Amniotic stem cell (primary cell): ENCODE results near the gene CRAMP1.

Experiments used
- DNase-seq: peaks from one replicate; lab custom pipeline; 2025; lab: John Stamatoyannopoulos, UW

Gene CRAMP1

DNA sequence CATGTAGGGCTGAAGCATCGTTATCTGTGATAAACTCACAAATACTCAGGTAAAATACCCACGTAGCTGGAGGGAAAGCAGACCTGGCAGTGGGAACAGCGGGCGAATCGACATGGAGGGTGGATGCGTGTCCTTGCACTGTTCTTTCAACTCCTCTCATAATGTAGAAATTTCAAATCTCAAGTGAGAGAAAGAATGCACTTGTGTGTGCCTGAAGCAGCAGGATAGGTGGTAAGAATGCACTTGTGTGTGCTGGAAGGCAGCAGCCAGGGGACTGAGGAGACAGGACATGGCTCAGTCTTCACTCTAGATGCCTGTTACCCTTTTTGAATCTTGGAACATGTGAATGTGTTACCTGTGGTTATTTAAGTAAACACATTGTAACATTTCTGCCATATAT is 10.7 kb upstream of the CRAMP1 start:
- DNase-seq = no peak

DNA sequence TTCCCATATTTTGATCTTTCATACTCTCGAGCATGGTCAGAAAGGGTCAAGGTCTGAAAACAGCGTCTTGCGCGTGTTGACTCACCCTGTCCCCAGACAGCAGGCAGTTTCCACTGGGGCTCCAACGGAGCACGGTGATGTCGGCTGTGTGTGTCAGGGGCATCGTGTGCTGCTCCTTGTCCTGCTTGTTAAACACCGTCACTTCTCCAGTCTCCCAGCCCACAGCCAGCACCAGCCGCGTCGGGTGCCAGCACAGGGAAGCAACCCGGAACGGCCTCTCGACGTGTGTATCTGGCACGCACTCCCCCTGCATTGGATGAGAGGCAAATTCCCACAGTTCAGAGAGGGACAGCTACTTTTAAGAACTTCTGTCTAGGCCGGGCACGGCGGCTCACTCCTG is 9.9 kb upstream of the CRAMP1 start:
- no peak for DNase-seq

DNA sequence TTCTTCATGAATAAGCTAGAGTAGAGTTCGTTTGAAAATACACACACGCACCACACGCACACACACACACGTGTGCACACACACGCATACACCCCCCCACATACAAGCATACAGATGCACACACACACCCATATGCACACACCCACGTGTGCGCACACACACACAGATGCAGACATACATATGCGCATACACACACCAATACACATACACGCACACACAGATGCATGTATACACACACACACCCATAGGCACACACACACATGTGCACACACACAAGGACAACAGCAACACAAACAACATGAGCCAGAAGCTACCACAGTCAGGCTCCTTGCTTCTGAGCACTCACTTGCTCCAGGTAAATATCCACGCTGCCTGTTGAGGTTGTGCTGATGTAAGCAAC is 5.4 kb upstream of the CRAMP1 start:
- no peak for DNase-seq

DNA sequence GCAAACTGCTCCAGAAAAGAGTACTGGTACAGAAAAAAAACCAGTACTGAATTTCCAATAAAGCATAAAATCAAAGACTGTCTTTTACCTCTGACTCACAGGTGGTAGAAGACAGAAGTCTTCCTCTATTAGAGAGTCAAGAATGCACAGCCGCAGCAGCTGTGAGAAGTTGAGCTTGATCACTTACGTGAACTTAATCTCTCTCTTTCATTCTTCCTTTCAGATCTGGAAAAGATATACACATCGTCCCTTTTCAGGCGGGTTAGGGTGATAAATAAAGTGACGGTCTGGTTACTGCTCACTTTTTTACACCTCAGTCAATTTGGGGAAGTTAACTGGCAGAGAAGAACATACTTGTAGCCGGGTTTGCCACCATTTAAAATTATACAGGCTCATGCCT is 4.2 kb upstream of the CRAMP1 start:
- no peak for DNase-seq

DNA sequence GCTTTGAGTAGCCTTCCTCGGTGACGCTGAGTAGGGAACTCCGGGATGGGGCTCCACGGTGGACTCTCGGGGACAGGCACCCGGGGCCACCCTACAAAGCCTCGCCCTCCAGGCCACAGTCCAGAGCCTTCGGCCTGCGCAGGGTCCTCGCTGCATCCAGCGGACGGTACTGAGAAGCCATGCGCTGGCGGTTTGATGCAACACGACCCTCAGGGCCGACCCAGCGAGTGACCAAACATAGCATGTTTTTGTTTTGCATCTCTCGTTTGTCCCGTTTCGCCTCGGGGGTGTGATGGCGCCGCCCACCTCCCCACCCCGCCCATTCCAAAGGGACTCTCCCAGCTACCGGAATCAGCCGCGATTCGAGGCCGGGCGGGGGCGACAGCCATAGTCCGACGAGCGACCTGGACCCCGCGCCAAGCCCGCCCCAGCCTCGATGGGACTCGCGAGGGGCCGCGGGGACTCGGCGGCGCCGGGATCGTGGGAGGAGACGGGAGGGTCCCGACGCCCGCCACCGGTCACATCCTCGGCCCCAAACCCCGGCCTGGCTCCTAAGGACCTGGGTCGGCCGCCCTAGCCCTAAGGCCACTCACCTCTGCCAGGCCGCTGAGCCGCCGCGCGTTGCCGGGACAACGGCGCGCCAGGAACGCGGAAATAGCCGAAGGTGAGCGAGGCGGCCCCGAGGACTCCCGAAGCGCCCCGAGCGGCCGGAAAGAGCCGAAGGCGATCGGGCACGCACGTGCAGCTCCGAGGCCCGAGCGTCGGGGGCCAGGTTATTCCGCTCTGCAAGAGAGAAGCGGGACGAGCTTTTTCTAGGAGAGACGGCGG is 1.9 kb upstream of the CRAMP1 start:
- peak; percentile 68 for DNase-seq

DNA sequence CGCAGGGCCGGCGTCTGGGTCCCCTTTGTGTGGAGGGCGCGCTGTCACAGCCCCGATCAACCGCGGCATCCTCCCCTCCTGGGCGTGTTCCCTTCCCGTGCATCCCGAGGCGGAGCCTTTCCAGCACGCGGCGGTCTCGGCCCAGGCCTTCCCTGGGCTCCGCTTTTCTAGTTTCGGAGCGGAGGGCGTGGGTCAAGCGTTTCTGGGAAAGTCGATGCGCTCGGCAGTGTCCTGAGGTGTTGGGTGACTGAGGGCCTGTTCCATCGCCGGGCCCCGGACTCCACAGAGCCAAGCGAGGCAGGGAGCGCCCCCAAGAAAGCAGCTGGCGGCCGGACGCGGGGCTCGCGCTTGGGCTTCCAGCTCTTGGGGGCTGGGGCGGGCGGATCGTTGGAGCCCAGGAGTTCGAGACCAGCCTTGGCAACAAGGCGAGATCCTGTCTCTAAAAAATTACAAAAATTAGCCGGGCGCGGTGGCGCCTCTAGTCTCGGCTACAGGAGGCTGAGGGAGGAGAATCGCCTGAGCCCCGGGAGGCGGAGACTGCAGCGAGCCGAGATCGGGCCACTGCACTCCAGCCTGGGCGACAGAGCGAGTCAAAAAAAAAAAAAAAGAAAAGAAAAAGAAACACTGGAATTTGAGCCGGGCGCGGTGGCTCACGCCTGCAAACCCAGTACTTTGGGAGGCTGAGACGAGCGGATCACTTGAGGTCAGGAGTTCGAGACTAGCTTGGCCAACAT is 1.1 kb upstream of the CRAMP1 start:
- DNase-seq = no peak

DNA sequence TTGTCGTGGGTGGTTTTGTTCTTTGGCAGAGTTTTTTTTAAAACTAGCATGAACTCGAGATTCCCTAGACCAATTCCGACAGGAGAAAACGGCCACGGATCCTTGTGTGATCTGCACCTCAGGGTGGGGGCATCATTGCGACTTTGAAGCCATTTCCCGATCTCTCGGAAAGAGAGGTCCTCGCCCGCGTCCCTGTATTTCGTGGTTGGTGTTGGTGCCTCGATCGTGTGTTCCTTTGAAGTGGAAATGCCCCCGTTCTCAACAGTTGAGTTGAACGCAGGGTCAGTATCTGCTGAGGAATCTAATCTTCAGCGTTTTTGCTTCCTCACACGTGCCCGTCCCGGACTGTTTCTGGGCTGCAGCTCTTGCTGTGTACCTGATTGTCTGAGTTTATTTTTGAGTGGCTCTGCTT is 1.1 kb downstream of the CRAMP1 start:
- no peak for DNase-seq

DNA sequence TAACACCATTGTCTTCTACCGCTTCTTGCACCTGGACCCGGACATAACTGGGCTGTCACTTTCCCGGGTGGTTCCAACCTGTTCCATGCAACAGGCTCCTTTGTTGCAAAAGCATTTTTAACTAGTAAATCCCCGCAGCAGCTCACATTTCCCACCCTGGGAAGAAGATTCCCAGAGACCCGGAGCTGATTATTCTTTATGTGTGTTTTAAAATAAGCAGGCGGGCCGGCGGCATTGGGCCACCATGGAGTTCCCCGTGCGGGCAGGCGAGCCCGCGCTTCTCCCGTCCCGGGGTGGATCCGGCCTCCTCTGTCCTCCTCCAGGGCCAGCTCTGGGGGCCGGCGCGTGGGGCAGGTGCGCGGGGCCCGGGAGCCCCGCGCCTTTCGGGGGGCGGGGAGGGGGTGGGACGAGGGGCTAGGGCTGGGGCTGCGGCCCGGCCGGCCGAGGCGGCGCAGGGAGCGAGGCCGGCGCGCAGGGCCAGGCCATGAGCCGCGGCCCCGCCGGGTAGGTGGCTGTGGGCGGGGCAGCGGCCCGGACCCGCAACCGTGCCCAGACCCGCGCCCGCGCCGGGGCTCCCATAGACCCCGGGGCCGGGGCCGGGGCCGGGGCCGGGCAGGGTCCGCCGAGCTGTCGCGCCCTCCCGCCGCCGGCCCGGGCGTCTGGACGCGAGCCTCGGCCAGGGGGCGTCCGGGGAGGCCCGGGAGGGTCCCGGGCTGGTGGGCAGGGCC is 1.7 kb downstream of the CRAMP1 start:
- no peak for DNase-seq

DNA sequence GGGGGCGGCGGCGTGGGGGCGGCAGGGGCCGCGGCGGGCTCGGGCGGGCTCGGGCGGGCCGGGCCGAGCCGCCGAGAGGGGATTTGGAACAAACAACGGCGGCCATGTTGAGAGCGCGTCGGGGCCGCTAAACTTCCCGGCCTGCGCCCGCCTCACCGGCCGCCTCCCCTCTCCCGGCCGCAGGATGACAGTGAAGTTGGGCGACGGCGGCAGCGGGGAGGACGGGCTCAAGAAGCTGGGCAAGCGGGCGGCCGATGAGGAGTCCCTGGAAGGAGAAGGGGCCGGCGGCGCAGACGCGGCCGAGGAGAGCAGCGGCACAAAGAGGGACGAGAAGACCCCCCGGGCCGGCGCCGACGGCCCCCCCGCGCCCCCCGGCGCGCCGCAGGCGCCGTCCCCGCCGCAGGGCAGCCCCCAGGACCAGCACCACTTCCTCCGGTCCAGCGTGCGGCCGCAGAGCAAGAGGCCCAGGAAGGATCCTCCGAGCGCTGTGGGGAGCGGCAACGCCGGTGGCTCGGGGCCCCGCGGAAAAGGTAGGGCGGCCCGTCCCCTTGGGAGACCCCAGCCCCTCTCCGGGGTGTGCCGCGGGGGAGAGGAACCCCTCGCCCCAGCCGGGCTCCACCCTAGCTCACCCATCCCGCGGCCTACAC is 2.4 kb downstream of the CRAMP1 start:
- DNase-seq = no peak

DNA sequence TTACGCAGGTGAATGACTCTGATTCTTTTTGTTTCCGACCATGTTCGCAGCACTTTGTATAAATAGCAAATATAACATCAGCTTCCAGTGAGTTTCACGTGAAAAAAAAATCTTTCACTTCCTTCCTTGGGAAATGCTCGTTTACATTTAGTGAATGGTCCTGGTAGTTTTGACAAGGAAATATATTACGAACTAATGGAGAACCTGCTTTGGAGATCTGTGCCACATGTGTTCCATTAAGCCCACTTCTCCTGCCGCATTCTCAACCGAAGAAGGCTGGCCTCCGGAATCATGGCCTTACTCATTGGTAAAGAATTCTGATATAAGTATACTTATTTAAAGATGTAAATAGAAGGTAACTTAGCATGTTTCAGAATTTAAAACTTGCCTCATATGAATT is 3.6 kb downstream of the CRAMP1 start:
- DNase-seq = no peak

DNA sequence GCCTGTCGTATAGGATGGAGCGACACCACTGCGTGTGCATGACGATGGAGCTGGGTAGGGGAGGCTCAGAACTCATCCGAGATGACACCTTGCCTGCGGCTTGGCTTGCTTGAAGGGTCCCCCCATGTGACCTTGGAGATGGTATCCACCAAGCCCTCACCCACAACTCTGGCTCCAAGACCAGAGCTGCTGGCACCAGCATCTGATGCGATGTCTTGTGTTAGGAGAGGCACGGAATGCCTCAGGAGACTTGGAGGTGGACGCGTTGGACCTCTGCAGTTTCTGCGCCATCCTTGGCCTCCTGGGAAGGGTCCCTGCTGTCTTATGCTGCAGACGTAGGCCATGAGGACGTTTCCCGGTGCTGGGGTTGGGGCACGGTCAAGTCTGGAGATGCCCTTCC is 7.8 kb downstream of the CRAMP1 start:
- no peak for DNase-seq

DNA sequence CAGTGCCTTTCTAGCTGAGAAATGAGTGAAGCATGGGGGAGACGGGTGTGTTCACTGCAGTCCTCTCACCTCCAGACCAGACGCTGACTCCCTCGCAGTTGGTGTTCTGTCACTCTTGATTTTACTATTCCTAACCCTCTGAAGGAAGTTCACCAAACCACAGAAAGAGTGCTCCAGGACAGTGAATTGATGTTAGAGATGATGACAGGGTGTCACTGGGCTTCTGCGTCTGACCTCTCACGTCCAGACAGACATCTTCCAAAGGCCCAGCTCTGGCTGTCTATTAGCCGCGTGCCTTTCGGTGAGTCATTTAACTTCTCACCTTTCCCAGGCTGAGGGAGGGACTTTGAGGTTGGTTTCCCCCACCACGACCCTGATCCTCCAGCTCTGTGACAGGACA is 8.2 kb downstream of the CRAMP1 start:
- no peak for DNase-seq

DNA sequence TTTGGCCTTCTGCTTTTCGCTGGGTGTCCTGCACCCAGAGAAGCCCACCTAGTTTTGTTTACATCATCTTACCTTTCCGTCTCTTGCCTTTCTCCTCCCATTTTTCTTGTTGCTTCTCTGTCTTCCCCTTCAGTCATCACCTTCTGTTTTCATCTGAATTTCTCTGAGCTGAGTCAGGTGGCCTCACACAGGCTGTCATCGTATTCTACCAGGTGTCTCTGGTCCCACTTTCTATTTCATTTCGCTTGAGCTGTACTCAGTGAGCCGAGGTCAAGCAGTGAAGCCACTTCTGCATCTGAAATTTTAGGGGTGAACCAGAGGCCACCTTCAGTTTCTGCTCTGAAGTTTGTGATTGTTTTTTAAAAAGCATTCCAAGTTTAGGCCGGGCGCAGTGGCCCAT is 9.7 kb downstream of the CRAMP1 start:
- DNase-seq = no peak

DNA sequence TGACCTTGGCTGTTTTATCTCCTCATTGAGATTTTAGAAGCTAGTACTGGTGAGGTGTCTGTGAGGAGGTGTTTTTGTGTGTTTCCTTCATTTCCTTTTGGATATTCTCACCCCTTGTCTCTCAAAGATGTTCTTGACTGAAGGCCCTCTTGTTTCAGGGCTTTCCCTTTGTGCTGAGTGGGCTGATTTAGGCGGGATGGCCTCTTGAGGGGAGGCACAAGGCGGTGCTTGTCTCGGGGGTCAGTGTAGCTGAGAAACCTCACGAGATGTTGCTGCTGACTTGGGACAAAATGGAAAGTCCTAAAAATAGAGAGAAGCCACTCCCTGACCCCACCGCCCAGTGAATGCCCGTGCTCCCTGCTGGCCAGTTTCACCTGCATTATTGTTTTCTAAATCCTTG is 14.2 kb downstream of the CRAMP1 start:
- no peak for DNase-seq

DNA sequence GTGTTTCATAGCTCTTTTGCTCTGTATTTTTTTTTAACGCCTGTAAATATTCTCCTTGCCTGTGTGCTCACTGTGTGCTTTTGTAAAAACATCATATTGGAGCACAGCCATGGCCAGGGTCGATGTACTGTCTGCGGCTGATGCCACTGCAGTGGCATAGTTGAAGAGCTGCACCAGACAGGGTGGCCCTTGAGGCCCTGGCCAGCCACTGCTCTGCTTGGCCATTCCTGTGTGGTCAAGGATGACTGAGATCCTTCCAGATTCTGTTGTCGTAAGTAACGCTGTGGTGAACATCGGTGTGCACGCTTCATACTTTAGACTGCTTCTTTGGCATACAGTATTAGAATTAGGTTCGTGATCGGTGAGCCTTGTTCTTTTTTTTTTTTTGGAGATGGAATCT is 14.6 kb downstream of the CRAMP1 start:
- DNase-seq = no peak

DNA sequence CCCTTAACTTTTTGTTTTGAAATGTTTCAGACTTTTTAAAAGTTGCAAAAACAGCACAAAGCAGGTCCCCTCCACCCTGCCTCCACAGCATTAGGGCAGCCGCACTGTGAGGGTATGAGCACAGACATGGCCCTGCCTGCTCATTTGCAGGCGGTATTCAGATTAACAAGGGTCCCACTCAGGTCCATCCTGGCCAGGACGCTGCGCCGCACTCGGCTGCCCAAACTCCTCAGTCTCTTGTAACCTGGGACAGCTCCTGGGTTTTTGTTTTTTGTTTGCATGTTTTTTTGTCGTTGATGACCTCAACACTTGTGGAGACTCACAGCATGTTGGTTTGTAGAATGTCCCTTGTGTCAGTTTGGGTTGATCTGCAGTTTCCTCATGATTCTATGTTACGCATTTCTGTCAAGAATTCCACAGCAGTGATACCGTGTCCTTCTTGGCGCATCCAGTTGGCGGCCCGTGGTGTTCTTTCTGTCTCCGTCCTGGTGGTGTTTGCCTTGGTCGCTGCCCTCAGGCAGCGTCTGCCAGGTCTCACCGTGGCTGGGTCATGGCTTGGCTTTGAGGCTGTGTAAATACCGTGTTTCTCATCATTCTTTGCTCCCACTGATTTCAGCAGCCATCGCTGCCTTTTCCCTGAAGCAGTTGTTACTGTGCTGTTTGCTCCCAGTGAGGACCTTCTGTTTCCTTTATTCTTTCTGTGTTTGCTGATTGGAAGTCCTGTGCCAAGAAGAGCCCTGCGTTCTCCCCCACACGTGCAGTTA is 18.5 kb downstream of the CRAMP1 start:
- no peak for DNase-seq

DNA sequence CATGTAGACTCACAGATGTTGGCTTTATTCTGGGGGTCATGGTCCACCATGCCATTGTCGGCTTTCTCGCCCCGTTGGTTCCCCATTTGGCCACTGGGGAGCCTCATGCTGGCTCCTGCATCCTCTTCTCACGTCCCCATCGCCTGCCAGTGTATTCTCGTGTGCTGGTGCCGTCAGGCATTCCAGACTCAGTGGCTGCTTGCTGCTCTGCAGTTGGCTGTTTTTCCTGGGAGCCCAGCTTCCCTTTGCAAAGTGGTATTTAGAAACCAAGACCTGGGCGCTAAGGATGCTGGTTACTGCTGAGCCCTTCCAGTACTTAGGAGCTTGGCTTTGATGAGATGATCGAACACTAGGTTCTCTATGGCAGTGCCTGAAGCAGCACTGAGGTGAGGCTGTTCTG is 19.1 kb downstream of the CRAMP1 start:
- DNase-seq = no peak

DNA sequence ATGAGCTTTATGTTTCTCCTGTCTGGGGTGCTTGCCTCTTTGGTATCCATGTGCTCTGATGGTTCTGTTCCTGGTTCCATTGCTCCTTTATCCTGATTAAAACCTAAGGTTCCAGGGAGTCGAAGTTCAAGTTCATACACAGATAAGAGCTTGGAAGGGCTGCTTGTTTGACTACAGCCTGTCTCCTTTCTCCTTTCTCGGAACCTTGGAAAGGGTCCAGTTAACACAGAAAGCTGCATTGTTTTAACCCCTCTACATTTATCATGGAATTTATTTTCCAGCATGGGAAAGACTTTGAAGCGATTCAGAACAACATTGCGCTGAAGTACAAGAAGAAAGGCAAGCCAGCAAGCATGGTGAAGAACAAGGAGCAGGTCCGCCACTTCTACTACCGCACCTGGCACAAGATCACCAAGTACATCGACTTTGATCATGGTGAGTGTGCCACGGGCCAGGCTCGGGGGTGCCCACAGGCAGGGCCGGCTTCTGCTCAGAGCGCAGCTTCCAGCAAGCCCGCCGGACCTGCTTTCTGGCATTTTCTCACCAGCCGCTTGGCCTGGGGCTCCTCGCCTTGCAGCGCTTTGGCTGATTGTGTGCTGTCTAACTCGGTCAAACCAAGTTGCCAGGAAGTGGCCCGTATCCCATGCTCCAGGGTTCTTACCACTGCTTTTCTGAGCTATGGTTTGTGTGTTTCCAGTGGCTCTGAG is 19.9 kb downstream of the CRAMP1 start:
- DNase-seq = no peak

DNA sequence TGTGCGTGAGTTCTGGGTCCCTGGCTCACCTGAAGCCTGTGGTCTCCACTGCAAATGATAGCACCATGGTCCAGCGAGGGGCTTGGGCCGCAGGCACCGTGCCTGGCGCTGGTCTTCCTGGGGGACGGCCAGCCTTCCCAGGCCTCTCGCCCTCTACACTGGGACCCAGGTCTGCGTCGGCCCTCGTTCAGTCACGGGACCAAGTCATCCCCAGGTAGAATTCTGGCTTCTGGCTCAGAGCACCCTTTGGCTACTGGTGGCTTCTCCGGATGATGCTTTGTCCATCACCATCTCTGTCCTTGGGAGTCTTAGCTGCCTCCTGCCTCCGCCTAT is 20.4 kb downstream of the CRAMP1 start:
- no peak for DNase-seq

DNA sequence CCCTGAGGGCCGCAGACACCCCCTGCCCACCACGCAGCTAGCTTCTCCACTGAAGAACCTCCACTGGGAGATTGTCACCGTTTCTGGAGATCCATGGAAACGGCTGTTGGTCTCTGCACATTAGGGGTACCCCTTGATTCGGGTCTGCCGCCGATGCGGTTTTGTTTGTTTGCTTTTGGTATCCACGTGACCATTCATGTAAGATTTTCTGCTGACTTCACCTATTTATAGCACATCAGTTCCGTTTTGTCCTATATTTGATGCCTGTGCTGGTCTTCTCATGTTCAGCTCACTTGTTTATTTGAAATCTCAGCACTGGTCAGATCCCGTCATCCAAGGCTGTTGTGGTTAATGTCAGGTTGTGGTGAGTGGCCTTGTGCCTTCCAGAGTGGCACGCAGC is 21.1 kb downstream of the CRAMP1 start:
- DNase-seq = no peak

DNA sequence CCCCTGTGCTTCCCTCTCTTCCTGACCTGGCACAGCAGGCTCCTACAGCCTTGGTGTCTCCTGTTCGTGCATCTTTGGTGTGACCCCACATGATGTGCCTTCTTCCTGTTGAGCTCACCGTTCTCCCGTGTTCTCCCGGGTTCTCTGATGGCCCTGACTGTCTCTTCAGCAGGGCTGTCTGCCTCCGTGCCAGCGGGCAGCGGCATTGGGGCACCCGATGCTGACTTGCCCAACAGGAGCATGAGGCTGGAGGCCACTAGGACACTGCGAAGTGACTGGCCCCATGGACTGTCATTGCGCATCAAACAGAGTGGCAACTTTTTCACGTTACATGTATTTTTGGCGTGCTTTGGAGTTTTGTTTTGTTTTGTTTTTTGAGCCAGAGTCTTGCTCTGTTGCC is 22.4 kb downstream of the CRAMP1 start:
- DNase-seq = no peak
